HG03571 (cell line): ENCODE results near the gene RAPGEF2.
"Not testable (repeated sequence)": the region's sequence is repeated elsewhere in the genome, so short reads cannot be mapped to it uniquely, and the experiment has no call there.

ENCODE experiments used
- ATAC-seq: cut with Tn5 transposase; IDR thresholded peaks from one replicate; pipeline ENCODE4 v1.9.1; 2021; ENCODE audit not compliant: unreplicated experiment

Gene RAPGEF2

DNA sequence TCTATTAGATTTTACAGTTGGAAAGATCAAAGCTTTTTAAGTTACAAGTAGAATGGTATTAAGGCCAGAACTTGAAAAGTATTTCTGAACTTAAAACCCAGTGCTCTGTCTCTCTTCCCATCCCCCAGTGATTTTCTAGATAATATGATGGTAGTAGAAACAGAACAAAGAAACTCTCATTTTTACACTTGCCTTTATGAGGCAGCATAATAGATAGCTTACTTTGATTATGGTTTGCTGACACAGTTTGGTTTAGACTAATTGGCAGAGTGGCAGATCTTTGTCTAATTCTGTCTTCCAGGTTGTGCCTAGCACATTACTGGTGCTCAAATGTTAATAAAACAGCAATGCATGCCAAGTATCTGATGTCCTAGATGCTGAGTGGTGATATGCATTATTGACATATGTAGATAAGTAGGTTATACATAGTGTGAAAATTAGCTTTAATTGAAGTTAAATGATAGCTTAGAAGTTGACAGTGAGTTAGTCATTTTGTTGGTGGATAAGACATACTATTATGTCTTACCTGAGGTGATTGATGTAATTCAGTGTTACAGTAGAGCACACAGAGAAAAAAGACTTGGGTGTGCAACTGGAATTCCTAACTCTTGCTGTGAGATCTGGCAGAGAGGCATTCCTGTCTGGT, 4.3 kb upstream of the RAPGEF2 start:
- no peak for ATAC-seq

DNA sequence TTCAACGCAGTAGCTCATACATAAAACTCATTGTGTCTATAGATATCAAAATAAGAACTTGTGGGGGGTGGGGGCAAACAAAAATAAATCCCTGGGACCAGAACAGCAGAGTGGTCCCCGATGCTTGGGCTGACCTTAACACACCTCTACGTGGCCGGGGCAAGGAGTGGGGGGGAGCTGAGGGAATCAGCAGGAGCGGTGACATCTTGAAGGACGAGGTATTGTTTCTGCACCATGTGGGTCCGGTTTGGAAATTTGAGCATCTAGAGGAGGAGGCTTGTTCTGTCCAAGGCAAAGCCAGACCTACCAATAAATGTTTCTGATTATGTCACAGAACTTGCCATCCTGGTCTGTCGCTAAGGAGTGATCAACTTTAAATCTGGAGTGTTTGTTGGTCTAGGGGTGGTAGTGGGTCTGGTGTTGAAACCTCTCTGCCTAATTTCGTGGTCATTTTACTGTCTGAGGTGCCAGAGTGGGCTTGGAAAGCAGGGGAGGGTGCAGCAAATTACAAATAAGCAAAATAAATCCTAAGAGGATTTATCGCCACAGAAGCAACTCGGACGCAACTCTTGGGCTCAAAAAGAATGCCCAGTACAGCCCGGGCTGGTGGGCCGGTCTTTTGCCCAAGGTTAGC, 774 bp upstream of the RAPGEF2 start:
- no peak for ATAC-seq

DNA sequence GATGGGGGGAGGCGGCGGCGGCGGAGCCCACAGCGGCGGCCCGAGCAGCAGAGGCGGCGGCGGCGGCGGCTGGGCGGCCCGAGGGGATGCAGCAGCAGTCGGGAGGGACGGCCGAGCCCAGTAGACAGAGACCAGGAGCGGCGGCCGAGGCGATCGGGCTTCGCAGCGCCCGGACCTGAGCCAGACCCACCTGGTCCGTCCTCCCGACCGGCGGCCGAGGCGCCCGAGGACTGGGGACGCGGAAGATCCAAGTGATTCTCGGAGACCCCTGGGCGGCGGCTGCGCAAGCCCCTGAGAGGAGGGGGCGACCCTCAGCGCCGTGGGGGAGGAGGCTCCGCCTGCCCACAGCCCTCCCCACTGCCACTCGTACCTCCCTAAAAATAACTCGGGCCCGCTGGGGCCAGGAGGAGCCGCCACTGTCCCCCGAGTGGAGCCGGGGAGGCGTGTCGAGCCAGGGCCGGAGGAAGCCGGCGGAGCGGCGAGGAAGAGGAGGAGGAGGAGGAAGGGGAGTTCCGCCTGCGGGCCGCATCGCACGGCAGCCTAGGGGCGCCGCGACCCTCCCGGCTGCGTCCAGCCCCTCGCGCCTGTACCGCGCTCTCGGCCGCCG, 608 bp downstream of the RAPGEF2 start:
- peak; percentile 25 for ATAC-seq

DNA sequence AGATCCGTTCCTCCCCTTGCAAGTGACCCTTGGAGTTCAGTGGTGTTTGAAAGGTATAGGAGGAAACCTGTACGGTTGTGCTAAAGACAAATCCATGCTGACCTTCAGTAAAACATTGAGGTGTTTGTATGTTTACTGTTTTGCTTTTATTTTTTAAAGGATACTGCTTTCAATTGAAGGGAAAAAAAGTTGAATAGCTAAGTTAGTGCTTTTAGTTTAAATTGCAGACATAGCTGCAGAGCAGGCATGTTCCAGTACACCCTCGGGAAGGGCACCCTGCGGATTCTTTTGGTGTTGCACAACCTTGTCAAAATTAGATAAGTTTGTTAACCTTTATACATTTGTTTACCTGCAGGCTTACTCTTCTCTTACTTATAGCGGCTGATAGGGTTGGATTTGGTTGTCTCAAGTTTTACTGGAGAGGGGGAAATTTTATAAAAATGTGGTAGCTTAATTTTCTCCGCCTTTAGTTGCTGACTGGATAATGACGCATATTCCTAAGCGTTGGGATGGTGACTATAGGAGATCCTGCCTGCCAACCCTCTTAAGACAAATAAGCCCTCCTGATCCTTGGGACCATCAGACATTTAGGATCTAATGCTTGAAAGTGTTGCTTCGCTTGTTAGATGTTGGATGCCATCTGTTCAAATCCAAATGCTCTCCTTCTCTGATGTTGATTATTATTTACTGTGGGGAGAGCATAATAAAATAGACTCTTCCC, 2.0 kb downstream of the RAPGEF2 start:
- ATAC-seq = no peak

DNA sequence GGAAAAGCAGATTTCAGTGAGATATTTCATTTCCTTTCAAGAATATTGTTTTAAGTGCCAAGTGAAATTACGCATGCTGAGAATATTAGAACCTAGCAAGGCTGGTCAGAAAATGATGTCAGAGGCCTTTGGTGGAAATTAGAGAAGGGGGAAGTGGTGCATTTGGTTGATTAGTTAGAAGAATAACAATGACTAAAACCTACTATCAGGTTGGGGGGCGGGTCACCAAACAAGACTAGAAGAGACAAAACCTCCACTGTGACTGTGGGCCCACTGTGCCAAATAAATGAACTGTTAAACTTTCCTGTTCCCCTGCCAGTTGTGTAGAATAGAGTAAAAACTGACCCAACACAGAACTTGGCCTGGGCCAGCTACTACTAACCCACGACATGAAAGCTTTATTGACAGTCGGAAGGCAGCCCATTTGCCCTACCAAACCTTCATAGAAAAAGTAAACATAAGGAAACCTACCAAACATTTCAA, 2.9 kb downstream of the RAPGEF2 start:
- ATAC-seq = no peak

DNA sequence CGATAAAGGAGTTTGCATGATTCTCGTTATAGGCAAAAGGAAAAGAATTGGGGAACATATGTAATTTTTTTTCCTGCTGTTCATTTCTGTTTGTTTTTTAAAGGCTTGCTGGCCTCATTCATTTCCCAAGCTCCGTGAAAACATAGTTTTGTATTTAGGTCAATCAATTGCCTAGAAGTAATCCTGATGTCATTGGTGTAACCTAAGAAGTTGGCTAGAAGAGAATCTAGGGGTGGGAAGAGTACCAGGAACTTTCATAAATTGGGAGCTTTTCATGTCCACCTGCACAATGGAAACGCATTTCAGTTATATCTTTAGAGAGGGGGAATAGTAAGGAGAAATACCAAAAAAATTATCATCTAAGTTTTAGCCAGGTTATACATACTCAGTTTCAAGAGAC, 3.8 kb downstream of the RAPGEF2 start:
- ATAC-seq = no peak

DNA sequence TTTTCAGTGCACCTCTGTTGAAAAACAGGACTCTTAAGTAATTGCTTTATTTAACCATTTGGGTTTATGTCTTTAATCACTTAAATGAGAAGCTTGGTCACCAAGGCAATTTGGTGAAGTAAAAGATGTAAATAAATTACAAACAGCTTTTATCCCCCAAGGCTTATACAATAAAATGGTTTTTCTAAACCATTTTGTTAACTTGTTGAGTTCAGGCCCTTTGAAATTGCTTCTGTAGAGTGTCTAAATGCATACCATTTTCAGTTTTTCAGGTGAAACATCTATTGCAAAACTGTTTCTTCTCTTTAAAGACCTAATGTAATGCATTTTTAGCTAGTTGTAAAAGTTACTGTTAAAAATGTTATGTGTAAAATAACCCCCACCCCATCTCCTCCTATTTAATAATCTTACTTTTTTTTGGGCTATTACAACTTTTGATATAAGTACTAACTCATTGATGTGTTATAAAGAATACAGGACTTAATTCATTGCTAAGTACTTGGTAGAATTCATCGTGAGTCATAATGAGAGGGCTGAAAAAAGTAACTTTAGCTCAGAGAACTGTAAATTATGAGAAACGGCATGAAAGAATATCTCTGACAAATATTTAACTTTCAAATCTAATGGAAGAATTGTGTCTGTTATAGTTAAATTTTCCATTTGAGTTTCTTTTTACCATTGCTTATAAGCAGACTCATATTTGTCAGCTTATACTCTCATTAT, 4.5 kb downstream of the RAPGEF2 start:
- ATAC-seq = no peak

DNA sequence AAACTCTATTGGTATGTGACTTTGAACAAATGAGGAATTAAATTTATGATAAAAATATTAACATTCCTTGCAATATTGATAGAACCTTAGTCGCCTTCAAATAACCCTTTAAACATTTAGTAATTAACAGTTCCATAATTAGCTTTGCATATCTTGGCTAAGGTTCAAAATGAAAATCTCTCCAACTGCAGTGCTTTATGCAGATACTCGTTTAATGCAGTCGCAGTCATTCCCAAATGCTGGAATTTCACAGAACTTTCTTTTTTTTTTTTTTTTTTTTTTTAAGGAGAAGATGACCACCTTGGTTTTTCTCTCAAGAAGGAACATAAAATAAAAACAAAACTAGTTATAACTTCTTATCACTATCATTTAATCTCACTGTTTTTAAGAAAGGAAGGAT, 5.2 kb downstream of the RAPGEF2 start:
- ATAC-seq = no peak

DNA sequence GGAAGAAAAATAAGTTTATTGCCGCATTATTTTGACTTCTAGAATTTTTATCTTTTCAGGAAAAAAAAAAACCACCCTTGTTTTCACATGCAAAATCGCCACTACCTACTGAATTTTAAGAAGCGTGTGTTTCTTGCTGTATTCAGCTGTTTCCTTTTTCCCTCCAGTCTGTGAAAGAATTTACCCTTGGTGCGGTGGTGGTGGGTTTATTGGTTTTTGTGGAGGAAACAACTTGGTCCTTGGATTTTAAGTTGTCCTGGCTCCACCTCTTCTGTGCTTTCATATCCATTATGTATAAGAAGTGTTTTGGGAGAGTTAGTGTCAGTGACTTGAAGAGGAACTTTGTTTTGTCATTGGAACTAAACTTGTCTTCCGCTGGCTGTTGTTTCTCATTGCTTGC, 8.1 kb downstream of the RAPGEF2 start:
- no peak for ATAC-seq

DNA sequence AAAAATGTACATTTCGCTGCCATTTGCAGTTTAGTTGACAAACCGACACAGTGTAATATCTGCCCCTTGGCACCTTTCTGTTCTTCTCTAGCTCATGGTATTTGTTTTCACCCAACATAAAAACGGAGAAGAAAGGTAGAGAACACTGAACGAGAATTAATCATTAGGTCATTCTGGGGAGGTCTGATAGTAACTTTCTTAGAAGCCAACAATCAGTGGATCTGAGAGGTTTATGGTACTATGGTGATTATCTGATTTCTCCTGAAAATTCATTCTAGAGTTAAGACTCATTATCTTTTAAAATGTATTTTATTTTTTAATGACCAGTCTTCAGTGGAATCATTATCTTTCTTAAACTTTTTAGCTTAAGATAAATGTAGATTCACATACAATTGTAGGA, 8.5 kb downstream of the RAPGEF2 start:
- ATAC-seq = no peak

DNA sequence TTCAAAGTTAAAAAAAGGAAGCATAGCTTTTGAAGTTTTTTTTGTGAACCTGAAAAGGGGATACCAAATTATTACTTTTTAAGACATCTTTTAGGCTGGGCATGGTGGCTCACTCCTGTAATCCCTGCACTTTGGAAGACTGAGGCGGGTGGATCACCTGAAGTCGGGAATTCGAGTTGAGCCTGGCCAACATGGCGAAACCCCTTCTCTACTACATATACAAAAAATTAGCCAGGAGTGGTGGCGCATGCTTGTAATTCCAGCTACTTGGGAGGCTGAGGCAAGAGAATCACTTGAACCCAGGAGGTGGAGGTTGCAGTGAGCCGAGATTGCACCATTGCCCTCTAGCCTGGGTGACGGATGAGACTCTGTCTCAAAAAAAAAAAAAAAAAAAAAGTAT, 10.5 kb downstream of the RAPGEF2 start:
- not testable (repeated sequence) for ATAC-seq

DNA sequence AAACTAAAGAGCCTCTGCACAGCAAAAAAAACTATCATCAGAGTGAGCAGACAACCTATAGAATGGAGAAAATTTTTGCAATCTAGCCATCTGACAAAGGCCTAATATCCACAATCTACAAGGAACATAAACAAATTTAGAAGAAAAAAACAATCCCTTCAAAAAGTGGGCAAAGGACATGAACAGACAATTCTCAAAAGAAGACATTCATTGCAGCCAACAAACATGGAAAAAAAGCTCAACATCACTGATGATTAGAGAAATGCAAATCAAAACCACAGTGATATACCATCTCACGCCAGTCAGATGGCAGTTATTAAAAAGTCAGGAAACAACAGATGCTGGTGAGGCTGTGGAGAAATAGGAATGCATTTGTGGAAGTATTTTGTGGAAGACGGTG, 13.2 kb downstream of the RAPGEF2 start:
- ATAC-seq = not testable (repeated sequence)

DNA sequence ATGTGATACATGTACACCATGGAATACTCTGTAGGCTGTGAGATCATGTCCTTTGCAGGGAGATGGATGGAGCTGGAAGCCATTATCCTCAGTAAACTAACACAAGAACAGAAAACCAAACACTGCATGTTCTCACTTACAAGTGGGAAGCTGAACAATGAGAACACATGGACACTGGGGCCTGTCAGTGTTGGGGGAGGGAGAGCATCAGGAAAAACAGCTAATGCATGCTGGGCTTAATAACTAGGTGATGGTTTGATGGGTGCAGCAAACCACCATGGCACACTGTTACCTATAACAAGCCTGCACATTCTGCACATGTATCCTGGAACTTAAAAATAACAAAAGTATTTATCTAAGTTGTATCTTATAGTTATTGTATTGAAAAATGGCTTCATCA, 13.8 kb downstream of the RAPGEF2 start:
- ATAC-seq = not testable (repeated sequence)

DNA sequence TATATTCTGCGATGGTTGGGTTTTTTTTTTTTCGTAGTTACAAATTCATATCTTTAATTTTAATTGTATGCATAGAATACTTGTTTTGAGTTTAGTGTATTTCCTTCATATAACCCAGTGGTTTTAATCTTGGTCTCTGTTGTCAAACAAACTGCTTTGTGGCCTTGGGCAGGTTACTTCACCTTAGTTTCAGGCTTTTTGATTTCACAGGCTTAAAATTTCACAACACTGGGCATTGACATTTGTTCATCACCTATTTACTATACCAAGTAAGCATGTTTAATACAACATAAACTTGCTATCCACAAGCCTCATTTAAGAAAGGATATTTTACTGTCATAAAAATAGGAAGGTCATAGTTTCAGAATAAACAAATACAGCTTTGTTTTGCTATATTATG, 14.7 kb downstream of the RAPGEF2 start:
- no peak for ATAC-seq

DNA sequence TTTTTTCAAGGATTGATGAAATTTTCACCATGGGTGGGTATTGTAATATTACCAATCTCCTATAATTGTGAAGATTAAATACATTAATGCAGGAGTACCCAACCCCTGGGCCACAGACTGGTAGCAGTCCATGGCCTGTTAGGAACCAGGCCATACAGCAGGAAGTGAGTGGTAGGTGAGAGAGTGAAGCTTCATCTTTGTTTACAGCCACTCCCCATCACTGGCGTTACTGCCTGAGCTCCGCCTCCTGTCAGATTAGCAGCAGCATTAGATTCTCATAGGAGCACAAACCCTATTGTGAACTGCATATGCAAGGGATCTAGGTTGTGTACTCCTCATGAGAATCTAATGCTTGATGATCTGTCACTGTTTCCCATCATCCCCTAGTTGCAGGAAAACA, 15.1 kb downstream of the RAPGEF2 start:
- ATAC-seq = no peak

DNA sequence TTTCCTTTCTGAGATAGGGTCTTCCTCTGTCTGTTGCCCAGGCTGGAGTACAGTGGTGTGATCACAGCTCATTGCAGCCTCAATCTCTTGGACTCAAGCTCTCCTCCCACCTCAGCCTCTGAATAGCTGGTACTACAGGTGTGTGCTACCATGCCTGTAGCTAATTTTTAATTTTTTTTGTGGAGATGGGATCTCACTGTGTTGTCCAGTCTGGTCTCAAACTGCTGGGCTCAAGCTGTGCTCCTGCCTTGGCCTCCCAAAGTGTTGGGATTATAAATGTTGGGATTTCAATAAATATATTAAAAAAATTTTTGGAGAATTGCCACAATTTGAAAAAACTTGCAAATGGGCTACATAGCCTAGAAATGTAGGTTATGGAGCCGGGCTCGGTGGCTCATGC, 18.5 kb downstream of the RAPGEF2 start:
- no peak for ATAC-seq

DNA sequence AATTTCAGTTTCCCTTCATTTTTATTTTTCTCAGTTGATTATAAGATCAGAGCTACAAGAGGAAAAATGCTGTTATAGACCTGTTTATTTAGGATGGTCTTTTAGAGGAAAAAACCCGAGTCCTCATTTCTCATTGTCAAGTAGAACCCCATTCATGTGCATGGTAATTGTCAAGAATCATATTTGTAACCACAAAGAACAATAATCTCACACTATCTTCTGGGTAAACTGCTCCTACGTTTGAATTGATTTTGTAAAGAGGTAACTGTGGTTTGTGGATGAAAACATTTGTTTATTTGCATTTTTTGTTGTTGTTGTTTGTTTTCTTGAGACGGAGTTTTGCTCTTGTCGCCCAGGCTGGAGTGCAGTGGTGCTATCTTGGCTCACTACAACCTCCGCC, 23.8 kb downstream of the RAPGEF2 start:
- no peak for ATAC-seq

DNA sequence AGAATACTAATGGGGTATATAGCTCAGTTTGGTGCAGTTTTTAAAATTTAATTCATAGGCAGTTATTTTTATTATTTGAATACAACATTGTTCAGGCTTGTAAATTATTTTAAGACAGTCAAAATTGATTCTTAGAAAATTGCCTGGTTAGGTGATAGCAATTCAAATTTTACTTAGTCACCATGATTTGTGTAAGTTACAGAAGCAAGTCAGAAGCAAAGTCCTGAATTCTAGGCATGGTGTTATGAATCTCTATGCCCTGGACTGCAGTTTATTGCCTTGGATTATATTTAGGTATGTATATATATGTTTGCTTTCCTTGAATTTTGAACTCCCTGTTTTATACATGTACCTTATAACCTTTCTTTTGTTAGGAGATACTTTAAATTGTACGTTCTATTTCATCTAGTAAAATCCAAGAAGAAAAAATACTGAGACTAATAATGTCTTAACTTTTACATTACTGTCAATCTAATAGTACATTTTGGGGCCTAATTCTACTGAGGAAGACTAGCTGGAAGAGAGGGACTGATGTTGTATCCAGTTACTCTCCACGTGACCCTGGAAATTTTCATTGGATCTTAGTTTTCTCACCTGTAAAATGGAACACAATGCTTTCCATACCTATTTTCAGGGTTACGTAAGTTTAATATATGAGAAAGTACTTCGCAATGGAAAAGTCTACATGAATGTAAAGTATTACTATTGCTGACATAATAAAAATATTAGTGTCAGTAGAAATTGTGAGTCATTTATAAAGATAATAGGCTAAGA, 25.1 kb downstream of the RAPGEF2 start:
- no peak for ATAC-seq

DNA sequence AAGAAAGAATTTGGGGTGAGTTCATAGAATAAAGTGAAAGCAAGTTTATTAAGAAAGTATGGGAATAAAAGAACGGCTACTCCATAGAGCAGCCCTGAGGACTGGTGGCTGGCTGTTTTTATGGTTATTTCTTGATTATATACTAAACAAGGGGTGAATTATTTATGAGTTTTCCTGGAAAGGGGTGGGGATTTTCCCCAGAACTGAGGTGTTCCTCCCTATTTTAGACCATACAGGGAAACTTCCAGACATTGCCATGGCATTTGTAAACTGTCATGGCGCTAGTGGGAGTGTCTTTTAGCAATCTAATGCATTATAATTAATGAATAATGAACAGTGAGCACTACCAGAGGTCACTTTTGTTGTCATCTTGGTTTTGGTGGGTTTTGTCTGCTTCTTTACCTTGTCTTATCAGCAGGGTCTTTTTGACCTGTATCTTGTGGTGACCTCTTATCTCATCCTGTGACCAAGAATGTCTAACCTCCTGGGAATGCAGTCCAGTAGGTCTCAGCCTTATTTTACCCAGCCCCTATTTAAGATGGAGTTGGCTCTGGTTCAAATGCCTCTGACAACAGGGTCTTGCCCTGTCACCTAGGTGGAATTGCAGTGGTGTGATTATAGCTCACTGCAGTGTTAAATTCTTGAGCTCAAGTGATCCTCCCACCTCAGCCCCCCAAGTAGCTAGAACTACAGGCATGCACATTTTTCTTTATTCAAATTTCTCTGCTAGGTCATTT, 27.1 kb downstream of the RAPGEF2 start:
- no peak for ATAC-seq

DNA sequence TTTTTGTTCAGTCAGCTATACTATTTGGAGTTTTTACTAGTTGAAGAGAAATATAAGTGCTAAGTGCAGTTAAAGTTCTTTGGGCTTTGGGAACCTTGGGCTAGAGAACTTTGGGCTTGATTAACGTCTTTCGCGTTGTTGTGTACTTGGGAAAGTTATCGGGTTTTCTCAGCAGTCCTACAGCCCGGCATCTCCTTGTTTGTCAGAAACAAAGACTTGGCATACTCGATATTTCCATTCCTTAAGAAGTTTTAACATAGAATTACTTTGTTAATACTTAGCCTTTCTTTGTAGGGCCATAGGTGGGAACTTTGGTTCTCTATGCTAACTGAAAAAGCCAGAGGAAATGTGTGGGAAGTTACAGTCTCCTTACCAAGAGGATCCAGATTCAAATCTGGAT, 28.7 kb downstream of the RAPGEF2 start:
- ATAC-seq = no peak
